HG03565 (cell line): ENCODE data around the gene PHF5A.
"Not testable (repeated sequence)": the region's sequence is repeated elsewhere in the genome, so short reads cannot be mapped to it uniquely, and the experiment has no call there.

Experiments used
- ATAC-seq: cut with Tn5 transposase; IDR thresholded peaks from one replicate; pipeline ENCODE4 v1.9.1; 2021; ENCODE audit warnings: mild to moderate bottlenecking, moderate library complexity; ENCODE audit not compliant: unreplicated experiment

PHF5A gene

GRCh38 chr22:41488596-41489385, 20.3 kb upstream of the PHF5A start:
- no peak for ATAC-seq

DNA sequence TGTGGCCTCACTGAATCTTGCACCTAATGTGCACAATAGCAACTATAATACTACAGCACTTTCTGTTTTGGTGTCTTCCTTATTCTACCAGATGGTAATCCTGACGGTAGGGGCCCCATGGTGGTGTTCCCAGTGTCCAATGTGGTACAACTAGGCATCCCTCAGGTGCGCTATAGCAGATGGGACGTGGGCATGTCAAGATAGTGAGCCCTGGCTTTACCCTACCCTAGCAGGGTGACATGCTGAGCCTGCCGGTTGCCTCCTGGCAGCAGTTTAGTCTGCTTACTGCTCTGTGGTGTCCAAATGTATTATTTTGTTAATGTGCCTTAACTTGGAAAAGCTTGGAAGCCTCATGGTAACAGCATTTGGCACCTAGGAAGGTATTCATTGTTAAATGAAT, 19.6 kb upstream of the PHF5A start:
- ATAC-seq, result no peak

DNA sequence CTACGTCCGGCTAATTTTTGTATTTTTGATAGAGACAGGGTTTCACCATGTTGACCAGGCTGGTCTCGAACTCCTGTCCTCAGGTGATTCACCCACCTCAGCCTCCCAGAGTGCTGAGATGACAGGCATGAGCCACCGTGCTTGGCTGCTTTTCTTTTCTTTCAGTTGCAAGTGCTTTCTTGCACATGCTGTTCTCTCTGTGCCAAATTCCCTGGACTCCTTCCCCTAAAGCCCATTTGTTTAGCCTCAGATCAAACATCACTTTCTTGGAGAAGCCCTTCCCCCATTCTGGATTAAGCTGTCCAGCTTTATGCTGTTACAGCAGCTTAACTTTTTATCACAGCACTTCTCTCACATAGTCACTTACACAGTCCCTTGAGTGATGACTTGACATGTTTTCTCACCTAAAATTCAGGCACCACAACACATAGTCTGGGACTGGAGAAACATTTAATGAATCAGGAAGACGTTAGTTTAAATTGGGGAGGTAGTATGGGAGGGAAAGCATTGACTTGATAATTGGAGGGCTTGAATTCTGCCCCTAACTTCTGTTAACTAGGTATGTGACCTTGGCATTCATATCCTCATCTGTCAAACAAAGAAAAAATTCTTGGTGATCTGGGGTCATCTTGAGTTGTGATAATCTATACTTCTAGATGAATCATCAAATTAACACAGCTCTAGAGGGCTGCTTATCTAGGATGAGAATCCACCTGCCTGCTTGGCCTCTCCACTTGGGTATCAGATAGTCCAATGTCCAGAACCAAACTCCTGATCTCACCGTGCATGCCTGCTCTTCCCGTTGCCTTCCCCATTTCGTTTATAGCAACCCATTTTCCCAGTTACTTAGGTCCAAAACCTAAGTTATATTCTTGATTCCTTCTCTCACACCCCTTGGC, 18.8 kb upstream of the PHF5A start:
- no peak for ATAC-seq

- no peak for ATAC-seq
Observed at GRCh38 chr22:41485033-41485432, 16.5 kb upstream of the PHF5A start.

DNA sequence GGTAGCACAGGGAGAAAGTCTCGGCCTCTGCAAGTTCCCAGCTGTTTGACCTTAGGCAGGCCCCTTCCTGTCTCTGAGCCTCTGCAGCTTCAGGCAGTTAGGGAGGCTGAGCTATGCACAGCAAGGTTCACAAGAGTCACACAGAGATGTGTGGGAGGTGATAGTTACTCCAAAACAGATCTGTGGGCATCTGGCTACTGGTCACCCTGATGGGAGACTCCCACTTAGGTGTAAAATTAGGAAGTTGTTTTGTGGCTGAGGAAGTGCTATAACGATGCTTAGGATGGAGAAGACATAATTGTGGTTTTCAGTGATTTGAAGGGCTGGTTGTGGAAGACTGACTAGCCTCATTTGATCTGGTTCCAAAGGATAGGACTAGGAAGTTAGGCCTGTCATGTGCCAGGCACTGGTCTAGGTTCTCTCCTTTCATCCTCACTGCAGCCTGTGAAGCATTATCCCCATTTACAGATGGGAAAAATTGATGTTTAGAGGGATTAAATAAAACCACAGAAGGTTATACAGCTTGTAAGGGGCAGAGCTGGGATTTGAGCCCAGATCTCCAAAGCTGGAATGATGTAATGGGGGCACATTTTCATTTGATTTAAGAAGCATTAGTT, 13.9 kb upstream of the PHF5A start:
- ATAC-seq, result no peak

GRCh38 chr22:41481925-41482318, 13.4 kb upstream of the PHF5A start:
- ATAC-seq, result no peak

- ATAC-seq, result no peak
Observed at GRCh38 chr22:41481131-41481830, 12.8 kb upstream of the PHF5A start.

DNA sequence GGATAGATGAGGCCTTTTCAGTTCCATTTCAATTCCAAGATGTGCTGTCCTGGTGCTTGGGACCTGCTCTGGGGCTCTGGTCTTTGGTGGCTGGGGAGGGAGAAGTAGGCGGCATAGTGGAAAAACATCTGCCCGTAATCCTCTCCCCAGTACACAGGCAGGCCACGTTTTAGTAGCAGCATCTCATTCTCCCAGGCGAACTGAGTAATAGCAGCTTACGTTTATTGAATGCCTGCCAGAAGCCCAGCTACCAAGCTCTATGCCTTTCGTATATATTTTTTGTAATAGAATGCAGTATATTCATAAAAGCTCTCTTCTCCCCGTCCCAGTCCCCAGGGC, 11.9 kb upstream of the PHF5A start:
- no peak for ATAC-seq

- no peak for ATAC-seq
Observed at GRCh38 chr22:41479671-41480396, 11.3 kb upstream of the PHF5A start.

DNA sequence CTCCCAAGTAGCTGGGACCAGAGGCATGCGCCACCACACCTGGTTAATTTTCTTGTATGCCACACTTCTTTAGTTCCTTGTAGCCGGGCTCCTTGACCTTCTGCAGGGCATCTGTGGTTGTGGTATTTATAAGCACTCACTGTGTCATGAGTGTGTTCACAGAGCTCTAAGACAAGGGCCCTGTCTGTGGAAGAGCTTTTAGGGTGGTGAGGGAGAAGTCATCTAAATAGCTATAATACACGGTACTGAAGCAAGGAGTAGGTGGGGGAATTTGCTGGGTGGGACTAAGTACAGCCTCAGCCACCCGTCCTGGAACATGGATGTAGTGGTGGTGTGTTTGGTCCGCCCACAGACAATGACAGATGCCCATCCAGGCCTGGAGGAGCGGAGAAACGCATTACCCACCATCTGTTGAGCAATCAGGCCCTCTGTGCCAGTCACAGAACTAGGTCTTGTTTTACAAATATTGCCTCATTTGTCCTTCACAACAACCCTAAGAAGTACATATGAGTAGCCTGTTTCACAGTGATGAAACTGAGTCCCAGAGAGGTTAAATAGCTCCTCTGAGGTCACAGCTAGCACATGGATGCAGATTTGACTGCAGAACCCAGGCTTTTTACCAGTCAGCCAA, 10.5 kb upstream of the PHF5A start:
- no peak for ATAC-seq

DNA sequence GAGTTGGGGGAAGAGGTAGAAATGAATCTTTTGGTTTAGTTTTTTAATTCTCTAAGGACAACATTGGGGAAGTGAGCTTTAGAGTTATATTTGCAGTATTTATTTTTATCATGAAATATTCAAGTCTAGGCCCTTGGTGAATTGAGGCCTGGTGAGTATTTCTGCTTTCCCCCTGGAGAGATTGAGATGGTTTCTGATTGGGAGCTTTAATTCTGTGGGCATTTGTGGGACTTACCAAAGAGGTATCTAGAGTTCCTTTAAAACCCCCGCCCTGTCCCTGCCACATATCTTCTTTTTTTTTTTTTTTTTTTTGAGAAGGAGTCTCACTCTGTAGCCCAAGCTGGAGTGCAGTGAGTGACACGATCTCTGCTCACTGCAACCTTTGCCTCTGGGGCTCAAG, 10.0 kb upstream of the PHF5A start:
- no peak for ATAC-seq

GRCh38 chr22:41474872-41475451, 6.5 kb upstream of the PHF5A start:
- ATAC-seq, result no peak

- ATAC-seq, result no peak
Observed at GRCh38 chr22:41471568-41471967, 3.1 kb upstream of the PHF5A start.

GRCh38 chr22:41470886-41471285, 2.4 kb upstream of the PHF5A start:
- no peak for ATAC-seq

DNA sequence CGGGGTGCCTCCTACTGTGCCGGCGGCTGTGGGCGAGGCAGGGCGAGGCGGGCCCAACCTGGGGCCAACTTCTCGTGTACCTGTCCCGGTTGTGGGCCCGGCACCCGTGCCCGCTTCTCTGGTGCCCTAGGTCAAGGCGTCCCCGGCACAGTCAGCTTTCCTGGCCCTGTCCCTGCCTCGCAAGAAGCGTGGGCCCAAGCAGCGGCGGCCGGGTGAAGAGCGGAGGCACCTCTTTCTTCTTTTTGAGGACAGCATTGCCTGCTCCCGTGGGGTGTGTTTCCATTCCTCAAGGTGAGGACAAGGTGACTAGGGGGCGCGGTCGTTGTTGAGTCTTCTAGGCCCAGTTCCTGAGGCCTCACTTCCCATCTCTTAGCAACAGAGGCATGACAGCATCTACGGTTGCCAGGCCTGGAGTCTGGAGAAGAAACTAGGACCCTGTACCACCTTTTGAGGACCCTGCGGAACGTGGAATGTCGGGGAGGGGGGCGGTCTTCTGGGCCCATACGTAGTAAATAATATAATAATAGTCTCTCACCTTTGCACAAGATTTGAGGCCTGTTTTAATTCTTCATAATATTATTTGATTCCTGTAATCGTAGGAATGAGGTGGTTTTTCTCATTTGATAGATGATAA, 843 bp upstream of the PHF5A start:
- ATAC-seq, result no peak

- no peak for ATAC-seq
Observed at GRCh38 chr22:41461901-41462300, 6.6 kb downstream of the PHF5A start.

- ATAC-seq, result not testable (repeated sequence)
Observed at GRCh38 chr22:41460071-41460470, 8.4 kb downstream of the PHF5A start.

DNA sequence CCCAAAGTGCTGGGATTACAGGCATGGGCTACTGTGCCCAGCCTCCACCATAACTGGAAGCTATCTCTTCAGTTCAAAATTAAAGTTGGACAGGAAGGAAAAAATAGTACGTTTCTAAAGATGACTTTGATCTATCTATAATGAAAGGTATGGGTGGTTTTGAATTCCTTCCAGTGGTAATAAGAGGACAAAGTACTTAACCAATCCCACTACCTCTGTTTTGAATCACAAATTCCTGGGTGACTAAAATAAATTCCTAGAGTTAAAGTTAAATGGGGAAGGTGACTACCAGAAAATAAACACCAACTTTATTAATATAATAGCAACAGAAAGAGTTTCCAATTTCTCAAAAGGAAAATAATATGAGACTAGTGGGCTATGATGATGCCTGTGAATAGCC, 9.1 kb downstream of the PHF5A start:
- ATAC-seq, result no peak

DNA sequence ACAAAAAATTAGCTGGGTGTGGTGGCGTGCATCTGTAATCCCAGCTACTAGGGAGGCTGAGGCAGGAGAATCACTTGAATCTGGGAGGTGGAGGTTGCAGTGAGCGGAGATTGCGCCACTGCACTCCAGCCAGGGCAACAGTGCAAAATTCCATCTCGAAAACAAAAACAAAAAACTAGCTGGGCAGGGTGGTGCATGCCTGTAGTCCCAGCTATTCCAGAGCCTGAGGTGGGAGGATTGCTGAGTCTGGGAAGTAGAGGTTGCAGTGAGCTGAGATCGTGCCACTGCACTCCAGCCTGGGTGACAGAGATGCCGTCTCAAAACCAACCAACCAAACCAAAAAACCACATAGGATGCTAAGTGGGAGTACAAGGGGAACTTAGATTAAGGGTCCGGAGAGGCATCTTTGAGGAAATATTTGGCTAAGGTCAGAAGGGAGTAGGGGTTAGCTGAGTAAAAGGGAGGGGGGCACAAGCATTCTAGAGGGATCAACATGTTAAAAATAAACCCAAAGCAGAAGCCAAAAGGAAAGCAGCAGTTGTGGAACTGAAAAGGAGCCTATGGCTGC, 10.2 kb downstream of the PHF5A start:
- no peak for ATAC-seq
